OCI-LY1 (cell line): ENCODE results near the gene CLIP3.

Source experiments
- H2AFZ ChIP-seq: fragments of 200-600 bp; sonication (generic), shearing (Covaris generic); 2 replicates; pipeline ENCODE4 v1.6.0; 2014; ENCODE audit warnings: antibody characterized with exemption, mild to moderate bottlenecking, low read length
- H3F3A ChIP-seq: fragments of 200-600 bp; sonication (generic), shearing (Covaris generic); 2 replicates; pipeline ENCODE4 v1.6.0; 2014; ENCODE audit warnings: mild to moderate bottlenecking, antibody characterized with exemption, low read length, moderate library complexity; ENCODE audit not compliant: insufficient read depth
- H3K27ac ChIP-seq: fragments of 200-600 bp; sonication (generic); 2 replicates; pipeline ENCODE4 v1.5.1; 2014; ENCODE audit warnings: low read length, mixed run types, mild to moderate bottlenecking, low read depth; ENCODE audit not compliant: poor library complexity, severe bottlenecking
- H3K27me3 ChIP-seq: fragments of 200-600 bp; sonication (generic); 2 replicates; pipeline ENCODE4 v1.6.0; 2014; ENCODE audit warnings: antibody characterized with exemption, mild to moderate bottlenecking, low read length, moderate library complexity; ENCODE audit not compliant: insufficient read depth
- H3K36me3 ChIP-seq: fragments of 200-600 bp; sonication (generic); 2 replicates; pipeline ENCODE4 v1.6.1; 2014; ENCODE audit warnings: mild to moderate bottlenecking, antibody characterized with exemption, low read length, moderate library complexity, mixed read lengths; ENCODE audit not compliant: insufficient read depth
- H3K4me1 ChIP-seq: fragments of 200-600 bp; sonication (generic); 2 replicates; pipeline ENCODE4 v1.5.1; 2014; ENCODE audit warnings: mild to moderate bottlenecking, low read length, moderate library complexity; ENCODE audit not compliant: insufficient read depth, severe bottlenecking
- H3K4me2 ChIP-seq: fragments of 200-600 bp; sonication (generic), shearing (Covaris generic); 2 replicates; pipeline ENCODE4 v1.6.1; 2014; ENCODE audit warnings: low read length
- H3K4me3 ChIP-seq: fragments of 200-600 bp; sonication (generic); 2 replicates; pipeline ENCODE4 v1.5.1; 2014; ENCODE audit warnings: low read length, low read depth, mild to moderate bottlenecking, mixed read lengths; ENCODE audit not compliant: poor library complexity, severe bottlenecking
- H3K79me2 ChIP-seq: fragments of 200-600 bp; shearing (Covaris generic); 2 replicates; pipeline ENCODE4 v1.6.1; 2016; ENCODE audit warnings: mixed run types, low read length, mixed read lengths; ENCODE audit not compliant: insufficient read depth
- H3K9ac ChIP-seq: fragments of 200-600 bp; sonication (generic), shearing (Covaris generic); 2 replicates; pipeline ENCODE4 v1.6.1; 2014; ENCODE audit warnings: mild to moderate bottlenecking, low read length, mixed read lengths
- H3K9me2 ChIP-seq: fragments of 200-600 bp; sonication (generic), shearing (Covaris generic); 2 replicates; pipeline ENCODE4 v1.6.1; 2014; ENCODE audit warnings: low read depth, mild to moderate bottlenecking, low read length, mixed read lengths
- H3K9me3 ChIP-seq: fragments of 200-600 bp; shearing (Covaris generic); 2 replicates; pipeline ENCODE4 v1.6.1; 2014; ENCODE audit warnings: low read length, mixed read lengths
- H4K20me1 ChIP-seq: fragments of 200-600 bp; sonication (generic), shearing (Covaris generic); 2 replicates; pipeline ENCODE4 v1.6.0; 2016; ENCODE audit warnings: mild to moderate bottlenecking, low read length; ENCODE audit not compliant: insufficient read depth
- CTCF ChIP-seq: fragments of 200-600 bp; sonication (generic), shearing (Covaris generic); IDR thresholded peaks from 2 replicates; pipeline ENCODE4 v1.5.1; 2017; ENCODE audit warnings: mild to moderate bottlenecking, antibody characterized with exemption, low read length, moderate library complexity, mixed read lengths
- EZH2 ChIP-seq: fragments of 200-600 bp; sonication (generic), shearing (Covaris generic); IDR thresholded peaks from 2 replicates; pipeline ENCODE4 v1.8.0; 2017; ENCODE audit warnings: borderline replicate concordance, mixed run types, mild to moderate bottlenecking, antibody characterized with exemption, low read length, moderate library complexity, mixed read lengths

The CLIP3 gene

GRCh38 chr19:36027696-36028095 is 5.0 kb downstream of the CLIP3 start:
- Histone ChIP-seq H3K27me3 (no peaks in the 10 kb centered on the region), H3F3A (no peaks in the 10 kb centered on the region), H3K9me2 (no peaks in the 10 kb centered on the region), H2AFZ (no peak overlapping the region), H3K36me3 (peaks cover 16% of the 10 kb centered on the region), H3K4me1 (peaks cover 7% of the 10 kb centered on the region), H3K79me2 (no peaks in the 10 kb centered on the region), H3K9ac (no peak overlapping the region), H3K4me3 (no peak overlapping the region), H3K4me2 (no peak overlapping the region), H4K20me1 (no peaks in the 10 kb centered on the region), H3K9me3 (no peaks in the 10 kb centered on the region), H3K27ac (no peak overlapping the region)
- TF ChIP-seq EZH2 (no peak), CTCF (no peak)

- Histone ChIP-seq H3K27ac (no peak overlapping the region), H3K4me3 (no peak overlapping the region), H3K4me1 (no peaks in the 10 kb centered on the region), H3K9ac (no peak overlapping the region), H3K9me2 (no peaks in the 10 kb centered on the region), H3K4me2 (no peak overlapping the region), H3K9me3 (no peaks in the 10 kb centered on the region), H2AFZ (no peak overlapping the region), H4K20me1 (no peaks in the 10 kb centered on the region), H3K79me2 (no peaks in the 10 kb centered on the region), H3F3A (no peaks in the 10 kb centered on the region), H3K36me3 (peaks cover 16% of the 10 kb centered on the region), H3K27me3 (no peaks in the 10 kb centered on the region)
- no peak for TF ChIP-seq CTCF
- TF ChIP-seq EZH2: no peak
Observed at GRCh38 chr19:36026091-36026876, 6.4 kb downstream of the CLIP3 start.

GRCh38 chr19:36025541-36025940 is 7.1 kb downstream of the CLIP3 start:
- TF ChIP-seq EZH2 (no peak), CTCF (no peak)
- no peak overlapping the region for H3K4me3 ChIP-seq
- H3K9ac ChIP-seq: no peak overlapping the region
- H3K27ac ChIP-seq: no peak overlapping the region
- no peaks in the 10 kb centered on the region for H3K27me3 ChIP-seq
- H3K36me3 ChIP-seq: peaks cover 16% of the 10 kb centered on the region
- no peak overlapping the region for H3K4me2 ChIP-seq
- no peaks in the 10 kb centered on the region for H3F3A ChIP-seq
- H3K9me2 ChIP-seq: no peaks in the 10 kb centered on the region
- H2AFZ ChIP-seq: no peak overlapping the region
- H3K4me1 ChIP-seq: no peaks in the 10 kb centered on the region
- H4K20me1 ChIP-seq: no peaks in the 10 kb centered on the region
- no peaks in the 10 kb centered on the region for H3K9me3 ChIP-seq
- H3K79me2 ChIP-seq: no peaks in the 10 kb centered on the region
